GM12878 (cell line): ENCODE data around the gene CDCA7L. TPM values are rescaled to one million over a fixed set of nuclear protein-coding genes. Genes with fewer than 3 reads are reported as not detected.

Experiments
- ATAC-seq: fragments of 200-7000 bp; cut with Tn5 transposase; 3 replicates; pipeline ENCODE4 v1.9.1; 2020; ENCODE audit warnings: mild to moderate bottlenecking, moderate library complexity
- BruUV-seq: library from RNA; stranded (reverse); fragments of 400-500 nt; replicated peaks from 2 replicates; lab custom pipeline; 2021; lab: Mats Ljungman, UMichigan
- CTCF ChIA-PET: fragments of 300-600 bp; sonication (Branson Sonifier 250); formaldehyde crosslinking; extraction: SDS; loops from one replicate; lab custom pipeline; 2021; ENCODE audit warnings: inconsistent platforms; lab: Yijun Ruan, JAX
- POLR2A ChIA-PET: fragments of 350-600 bp; formaldehyde crosslinking; extraction: SDS; loops from one replicate; lab custom pipeline; 2021; ENCODE audit warnings: inconsistent platforms; lab: Charles Lee
- RAD21 ChIA-PET: fragments of 300-600 bp; sonication (Branson Sonifier 250); formaldehyde crosslinking; loops from one replicate; lab custom pipeline; 2023; ENCODE audit warnings: antibody characterized with exemption; ENCODE audit not compliant: unreplicated experiment; lab: Charles Lee
- SMC1A ChIA-PET: fragments of 300-600 bp; sonication (Branson Sonifier 250); formaldehyde crosslinking; loops from one replicate; lab custom pipeline; 2023; ENCODE audit not compliant: unreplicated experiment, uncharacterized antibody; lab: Charles Lee
- DNase-seq: peaks from one replicate; pipeline ENCODE4 v3.0.0-alpha.2; 2011; ENCODE audit warnings: low read depth, low spot score
- FAIRE-seq: peaks from 3 replicates; lab custom pipeline; 2011; peaks lifted over from hg19 to GRCh38; lab: Jason Lieb, UNC
- H2AFZ ChIP-seq: 2 replicates; pipeline ENCODE4 v1.6.0; 2011; ENCODE audit warnings: low read depth, low read length, control low read depth; ENCODE audit not compliant: control insufficient read depth
- H3K27ac ChIP-seq: 2 replicates; pipeline ENCODE4 v1.5.1; 2011; ENCODE audit warnings: control low read depth; ENCODE audit not compliant: control insufficient read depth, insufficient read depth
- H3K27me3 ChIP-seq, 2 experiments: replicated peaks in 1 of 2; 2 replicates each; pipeline versions ENCODE4 v1.6.0 to v1.6.1; 2011; ENCODE audit warnings: low read length in 1 of 2; ENCODE audit not compliant: control insufficient read depth in 2 of 2, insufficient read depth in 2 of 2
- H3K36me3 ChIP-seq, 2 experiments: 2 replicates each; pipeline ENCODE4 v1.5.1; 2011; ENCODE audit warnings: low read length in 1 of 2; ENCODE audit not compliant: control insufficient read depth in 2 of 2, insufficient read depth in 2 of 2
- H3K4me1 ChIP-seq: 2 replicates; pipeline ENCODE4 v1.6.1; 2011; ENCODE audit warnings: mild to moderate bottlenecking, low read length, moderate library complexity, mixed read lengths; ENCODE audit not compliant: control insufficient read depth, insufficient read depth
- H3K4me2 ChIP-seq: 2 replicates; pipeline ENCODE4 v1.6.0; 2011; ENCODE audit warnings: control low read depth; ENCODE audit not compliant: control insufficient read depth, insufficient read depth
- H3K4me3 ChIP-seq: fragments of 200-600 bp; sonication (generic); 2 replicates; pipeline ENCODE4 v1.5.1; 2016
- H3K79me2 ChIP-seq: 2 replicates; pipeline ENCODE4 v1.6.0; 2011; ENCODE audit warnings: low read length; ENCODE audit not compliant: control insufficient read depth, insufficient read depth
- H3K9ac ChIP-seq: 2 replicates; pipeline ENCODE4 v1.8.0; 2011; ENCODE audit warnings: low read length, control low read depth, mixed read lengths; ENCODE audit not compliant: control insufficient read depth, insufficient read depth
- H3K9me3 ChIP-seq: replicated peaks from 3 replicates; pipeline ENCODE4 v1.5.1; 2011; ENCODE audit warnings: mild to moderate bottlenecking, low read length; ENCODE audit not compliant: control insufficient read depth, insufficient read depth
- H4K20me1 ChIP-seq: 2 replicates; pipeline ENCODE4 v1.6.0; 2011; ENCODE audit not compliant: control insufficient read depth, insufficient read depth
- CEBPB ChIP-seq, 2 experiments: fragments of 150-350 bp in 1 of 2; IDR thresholded peaks; 2 replicates each; pipeline ENCODE4 v1.6.1; 2012 to 2014; ENCODE audit warnings: low read depth in 2 of 2, low read length in 2 of 2, borderline replicate concordance in 1 of 2, inconsistent platforms in 1 of 2
- IKZF2 ChIP-seq, 2 experiments: fragments of 450-650 bp; IDR thresholded peaks; 2 replicates each; pipeline ENCODE4 v1.6.1; 2017; ENCODE audit warnings: mild to moderate bottlenecking in 2 of 2, moderate library complexity in 2 of 2
- SPI1 ChIP-seq: IDR thresholded peaks from 2 replicates; pipeline ENCODE4 v1.6.1; 2011; ENCODE audit warnings: low read depth, mild to moderate bottlenecking, low read length, moderate library complexity, borderline replicate concordance; ENCODE audit not compliant: insufficient read depth
- SUZ12 ChIP-seq: fragments of 200-600 bp; sonication (generic); IDR thresholded peaks from one replicate; pipeline ENCODE4 v1.6.1; 2018; ENCODE audit warnings: antibody characterized with exemption, mild to moderate bottlenecking; ENCODE audit not compliant: unreplicated experiment
- WGBS: methylation state at CpG from one replicate; pipeline ENCODE4 v1.1.6; 2016; ENCODE audit warnings: low lambda C conversion rate; ENCODE audit not compliant: insufficient replicate concordance, insufficient coverage; ENCODE audit errors: missing lambda C conversion rate; 5-methylcytosine and 5-hydroxymethylcytosine counted together
- in situ Hi-C: fragments of 300-500 bp; cut with MboI; formaldehyde crosslinking; loops from 9 replicates; pipeline ENCODE4 v1.14.3; 2018; ENCODE audit warnings: mixed read lengths
- intact Hi-C: fragments of 100-400 bp; cut with micrococcal nuclease; formaldehyde crosslinking; loops from one replicate; pipeline ENCODE4 v1.14.2; 2022; ENCODE audit not compliant: unreplicated experiment
- polyA plus RNA-seq, 11 experiments: library from polyadenylated mRNA; depleted of rRNA in 4 of 11; unstranded in 6 of 11; stranded (reverse) in 5 of 11; fragments of >200 nt; fragmentation: Nextera tagmentation in 4 of 11; fragmentation: Illumina TruSeq in 1 of 11; extraction: Ambion mirVana in 4 of 11; extraction: Trizol in 1 of 11; gene quantifications; 1 replicate in 1 of 11; 2 replicates in 10 of 11; pipeline versions ENCODE4 v1.2.1 to v1.2.3, GENCODE V29; 2011 to 2016; ENCODE audit warnings: inconsistent platforms in 2 of 11, missing spikeins in 2 of 11, low read depth in 1 of 11
- total RNA-seq, 4 experiments: library from RNA; depleted of rRNA in 3 of 4; stranded (reverse); fragments of >200 nt in 3 of 4; fragmentation: Illumina TruSeq in 1 of 4; extraction: Trizol in 1 of 4; gene quantifications; 2 replicates each; pipeline versions ENCODE4 v1.2.1 to v1.2.3, GENCODE V29; 2013 to 2021
- TF ChIP-seq, protein P1 (sequence below): IDR thresholded peaks from 2 replicates; pipeline ENCODE4 v1.6.1; 2011; ENCODE audit warnings: borderline replicate concordance, low read depth, mild to moderate bottlenecking, moderate library complexity, mixed read lengths, low read length; ENCODE audit not compliant: insufficient read depth; ENCODE audit errors: extremely low read length
- TF ChIP-seq, protein P2 (sequence below): fragments of 150-350 bp; IDR thresholded peaks from 2 replicates; pipeline ENCODE4 v1.6.1; 2016; ENCODE audit warnings: low read depth, low read length

The CDCA7L gene
- total and polyA plus RNA-seq, 10 of the 15 experiments (the other 5 are each of a cell fraction or from before 2014, with no cell fraction given) = 30.3 to 92.2 (median 68.5) TPM

DNA sequence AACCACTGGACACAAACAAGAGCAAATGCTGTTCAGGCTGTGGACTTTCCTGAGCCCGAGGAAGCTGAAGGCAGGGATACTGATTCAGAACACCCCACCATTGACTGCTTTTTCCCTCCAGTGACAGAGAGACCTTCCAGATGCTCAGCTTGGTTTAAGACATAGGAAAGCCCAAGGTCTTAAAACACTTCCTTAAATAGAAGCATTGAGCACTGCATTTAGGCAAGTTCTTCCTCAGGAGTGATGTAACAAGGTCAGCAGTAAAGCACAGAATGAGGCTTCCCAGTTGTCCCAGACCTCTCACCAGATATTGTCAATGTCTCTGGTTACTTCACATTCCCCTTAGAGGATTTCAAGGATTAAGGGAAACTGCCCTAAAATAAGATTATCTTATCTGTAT, 19.6 kb upstream of the CDCA7L start:
- ATAC-seq (peak; percentile 4; the same call in 1 of the 3 replicates), FAIRE-seq (peak; percentile 49), DNase-seq (no peak)
- CTCF ChIA-PET = no interaction called here
- H3K36me3 ChIP-seq = no peaks in the 10 kb centered on the region
- H3K4me3 ChIP-seq = no peak overlapping the region
- H3K9ac ChIP-seq = no peak overlapping the region
- peak overlapping the region; percentile 8; the same call in 1 of the 2 replicates for H2AFZ ChIP-seq
- RAD21 ChIA-PET = interaction anchor here (1.0 to 3.1 kb wide), 2 partner anchors 15 to 25 kb away, joined by 3 to 32 read pairs; no protein-coding TSS in a partner anchor
- BruUV-seq = no TSS peak
- H3K79me2 ChIP-seq = no peaks in the 10 kb centered on the region
- H3K27me3 ChIP-seq = no peaks in the 10 kb centered on the region
- H3K27ac ChIP-seq = no peak overlapping the region
- intact Hi-C loops (no loop called here), in situ Hi-C loops (no loop called here)
- H3K4me1 ChIP-seq = peaks cover 24% of the 10 kb centered on the region
- no peaks in the 10 kb centered on the region for H4K20me1 ChIP-seq
- WGBS = 53% methylated on average over 1 of the region's 1 CpG
- SMC1A ChIA-PET = interaction anchor here (3.1 to 7.8 kb wide), 2 partner anchors 19 to 26 kb away, joined by 11 to 96 read pairs; partner anchors contain the start of gene CDCA7L
- POLR2A ChIA-PET = no interaction called here
- H3K4me2 ChIP-seq = no peak overlapping the region
- TF ChIP-seq SUZ12 (no peak), IKZF2 (IDR thresholded peaks at IDR 0.05) (no peak), CEBPB (IDR thresholded peaks at IDR 0.05; ENCODE audit: borderline replicate concordance in 1 of 2, low read depth in 2 of 2, low read length in 2 of 2) (no peak), SPI1 (0 out of 2 replicates have a peak, but pooled peaks have one; percentile 22)
- TF ChIP-seq, protein P1, sequence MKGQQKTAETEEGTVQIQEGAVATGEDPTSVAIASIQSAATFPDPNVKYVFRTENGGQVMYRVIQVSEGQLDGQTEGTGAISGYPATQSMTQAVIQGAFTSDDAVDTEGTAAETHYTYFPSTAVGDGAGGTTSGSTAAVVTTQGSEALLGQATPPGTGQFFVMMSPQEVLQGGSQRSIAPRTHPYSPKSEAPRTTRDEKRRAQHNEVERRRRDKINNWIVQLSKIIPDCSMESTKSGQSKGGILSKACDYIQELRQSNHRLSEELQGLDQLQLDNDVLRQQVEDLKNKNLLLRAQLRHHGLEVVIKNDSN = no peak
- TF ChIP-seq, protein P2, sequence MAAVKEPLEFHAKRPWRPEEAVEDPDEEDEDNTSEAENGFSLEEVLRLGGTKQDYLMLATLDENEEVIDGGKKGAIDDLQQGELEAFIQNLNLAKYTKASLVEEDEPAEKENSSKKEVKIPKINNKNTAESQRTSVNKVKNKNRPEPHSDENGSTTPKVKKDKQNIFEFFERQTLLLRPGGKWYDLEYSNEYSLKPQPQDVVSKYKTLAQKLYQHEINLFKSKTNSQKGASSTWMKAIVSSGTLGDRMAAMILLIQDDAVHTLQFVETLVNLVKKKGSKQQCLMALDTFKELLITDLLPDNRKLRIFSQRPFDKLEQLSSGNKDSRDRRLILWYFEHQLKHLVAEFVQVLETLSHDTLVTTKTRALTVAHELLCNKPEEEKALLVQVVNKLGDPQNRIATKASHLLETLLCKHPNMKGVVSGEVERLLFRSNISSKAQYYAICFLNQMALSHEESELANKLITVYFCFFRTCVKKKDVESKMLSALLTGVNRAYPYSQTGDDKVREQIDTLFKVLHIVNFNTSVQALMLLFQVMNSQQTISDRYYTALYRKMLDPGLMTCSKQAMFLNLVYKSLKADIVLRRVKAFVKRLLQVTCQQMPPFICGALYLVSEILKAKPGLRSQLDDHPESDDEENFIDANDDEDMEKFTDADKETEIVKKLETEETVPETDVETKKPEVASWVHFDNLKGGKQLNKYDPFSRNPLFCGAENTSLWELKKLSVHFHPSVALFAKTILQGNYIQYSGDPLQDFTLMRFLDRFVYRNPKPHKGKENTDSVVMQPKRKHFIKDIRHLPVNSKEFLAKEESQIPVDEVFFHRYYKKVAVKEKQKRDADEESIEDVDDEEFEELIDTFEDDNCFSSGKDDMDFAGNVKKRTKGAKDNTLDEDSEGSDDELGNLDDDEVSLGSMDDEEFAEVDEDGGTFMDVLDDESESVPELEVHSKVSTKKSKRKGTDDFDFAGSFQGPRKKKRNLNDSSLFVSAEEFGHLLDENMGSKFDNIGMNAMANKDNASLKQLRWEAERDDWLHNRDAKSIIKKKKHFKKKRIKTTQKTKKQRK = no peak
- no peaks in the 10 kb centered on the region for H3K9me3 ChIP-seq
